Activated naive CD8-positive, alpha-beta T cell treated with anti-CD3 and anti-CD28 coated beads, Interleukin-2, amount 10 ng/mL, durations not matched to agents 7 days and 5 days (primary cell): Measurements from ENCODE around the gene ZNF630. TPM values are rescaled to one million over a fixed set of nuclear protein-coding genes. Genes with fewer than 3 reads are reported as not detected.
"Not testable (repeated sequence)": the region's sequence is repeated elsewhere in the genome, so short reads cannot be mapped to it uniquely, and the experiment has no call there.

Experiments used
- ATAC-seq: fragments of 150-1000 bp; cut with Tn5 transposase; one replicate; pipeline ENCODE4 v1.10.0; 2021; ENCODE audit warnings: low read depth, moderate library complexity
- POLR2A ChIA-PET: fragments of 350-600 bp; sonication (Branson Sonifier 250); formaldehyde crosslinking; loops from one replicate; lab custom pipeline; 2021; ENCODE audit warnings: antibody characterized with exemption; lab: Charles Lee
- DNase-seq: peaks from one replicate; pipeline ENCODE4 v3.0.0; 2021
- H3K27ac Mint-ChIP-seq: one replicate; pipeline ENCODE4 v1.8.0; 2022; ENCODE audit warnings: mild to moderate bottlenecking, mixed read lengths
- H3K27me3 Mint-ChIP-seq: one replicate; pipeline ENCODE4 v1.8.0; 2022; ENCODE audit warnings: mild to moderate bottlenecking, moderate library complexity, mixed read lengths
- H3K36me3 Mint-ChIP-seq: one replicate; pipeline ENCODE4 v1.8.0; 2021; ENCODE audit warnings: mild to moderate bottlenecking, mixed read lengths
- H3K4me1 Mint-ChIP-seq: one replicate; pipeline ENCODE4 v1.8.0; 2021; ENCODE audit warnings: mixed read lengths
- H3K4me3 Mint-ChIP-seq: one replicate; pipeline ENCODE4 v1.8.0; 2022; ENCODE audit warnings: mild to moderate bottlenecking, moderate library complexity, mixed read lengths
- H3K9me3 Mint-ChIP-seq: one replicate; pipeline ENCODE4 v1.8.0; 2021; ENCODE audit warnings: mixed read lengths
- total RNA-seq, 2 experiments: library from RNA; stranded (reverse); gene quantifications; one replicate each; pipeline ENCODE4 v1.2.3, GENCODE V29; 2021

Gene ZNF630
- total RNA-seq = 1 to 10 TPM; 3.7 to 3.8 TPM

DNA sequence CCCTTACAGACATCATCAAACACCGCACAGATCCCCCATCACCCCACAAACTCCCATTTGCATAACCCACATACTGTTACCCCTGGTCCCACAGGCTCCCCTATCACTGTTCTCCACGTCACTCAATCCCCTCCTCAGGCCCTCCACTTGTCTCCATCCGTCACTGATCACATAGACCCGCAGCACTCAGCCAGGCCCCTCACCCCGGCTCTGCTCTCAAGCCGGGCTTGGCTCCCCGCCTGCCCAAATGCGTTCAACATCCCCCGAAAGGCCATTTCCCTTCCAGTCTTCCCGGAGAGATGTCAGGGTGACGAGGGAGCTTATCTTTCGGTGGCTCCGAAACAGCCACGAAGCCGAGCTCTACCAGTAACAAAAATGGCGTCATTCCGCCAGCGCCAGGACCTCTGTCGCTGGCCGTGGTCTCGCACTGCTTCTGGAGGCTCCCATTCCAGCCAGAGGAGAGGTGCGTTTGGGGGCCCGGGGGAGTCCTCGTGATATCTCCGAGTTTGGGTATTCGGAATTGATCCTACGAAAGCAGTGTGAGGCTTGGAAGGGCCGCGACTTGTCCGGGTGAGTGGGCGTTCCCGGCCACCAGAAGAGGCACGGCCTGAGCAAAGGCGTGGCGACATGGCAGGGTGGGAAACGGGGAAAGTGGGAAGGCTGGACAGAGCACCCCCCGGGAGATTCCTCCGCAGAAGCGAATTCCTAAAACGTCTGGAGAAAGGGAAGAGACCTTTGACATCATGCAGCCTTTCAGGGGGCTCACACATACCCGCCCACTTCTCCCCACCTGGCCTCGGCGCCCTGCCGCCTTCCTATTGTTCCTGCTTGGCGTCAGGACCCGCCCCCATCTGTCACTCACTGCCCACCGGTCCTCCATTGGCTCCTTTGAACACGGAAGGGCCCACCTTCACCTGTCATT lies at the start of gene ZNF630:
TSS of gene ZNF630 (minus strand) at position 577 of the 922 bp plus-strand sequence. CDS start 4,754 bp downstream, outside the sequence.
- DNase-seq (peak; percentile 61), ATAC-seq (peak; percentile 88)
- Mint-ChIP-seq H3K27ac (peak within 1 kb of the TSS; percentile 97), H3K4me3 (peak within 1 kb of the TSS; percentile 95), H3K36me3 (peaks cover 5% of the 10 kb centered on the region), H3K27me3 (no peaks in the 10 kb centered on the region), H3K9me3 (no peaks in the 10 kb centered on the region), H3K4me1 (peaks cover 9% of the 10 kb centered on the region)
- POLR2A ChIA-PET = no interaction called here

GRCh38 chrX:48107717-48108116 lies 36.3 kb upstream of the ZNF630 start:
- Mint-ChIP-seq H3K4me1 (no peaks in the 10 kb centered on the region), H3K4me3 (no peak overlapping the region), H3K27me3 (no peaks in the 10 kb centered on the region), H3K36me3 (no peaks in the 10 kb centered on the region), H3K27ac (no peak overlapping the region), H3K9me3 (no peaks in the 10 kb centered on the region)
- POLR2A ChIA-PET = no interaction called here
- DNase-seq = no peak
- ATAC-seq = no peak

DNA sequence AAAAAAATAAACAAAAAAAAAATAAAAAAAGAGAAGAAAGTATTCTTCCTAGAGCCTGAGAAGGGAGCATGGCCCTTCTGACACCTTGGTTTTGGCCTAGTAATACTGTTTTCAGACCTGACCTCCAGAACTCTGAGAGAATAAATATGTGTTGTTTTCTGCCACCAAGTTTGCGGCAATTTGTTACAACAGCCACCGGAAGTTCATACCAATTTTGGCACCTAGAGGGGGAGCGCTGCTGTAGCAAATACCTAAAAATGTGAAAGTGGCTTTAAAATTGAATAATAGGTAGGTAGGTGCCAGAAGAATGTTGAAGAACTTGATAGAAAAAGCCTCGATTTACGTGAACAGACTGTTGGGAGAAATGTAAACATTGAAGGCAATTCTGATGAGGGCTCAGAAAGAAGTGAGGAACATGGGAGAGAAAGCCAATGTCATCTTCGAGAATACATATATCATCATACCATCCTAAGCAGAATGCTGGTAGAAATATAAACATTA lies 31.5 kb upstream of the ZNF630 start:
- no peak overlapping the region for H3K27ac Mint-ChIP-seq
- H3K36me3 Mint-ChIP-seq = no peaks in the 10 kb centered on the region
- no peaks in the 10 kb centered on the region for H3K9me3 Mint-ChIP-seq
- ATAC-seq (no peak), DNase-seq (no peak)
- H3K27me3 Mint-ChIP-seq = no peaks in the 10 kb centered on the region
- POLR2A ChIA-PET = no interaction called here
- H3K4me3 Mint-ChIP-seq = no peak overlapping the region
- no peaks in the 10 kb centered on the region for H3K4me1 Mint-ChIP-seq

GRCh38 chrX:48101443-48101842 lies 30.0 kb upstream of the ZNF630 start:
- no peaks in the 10 kb centered on the region for H3K9me3 Mint-ChIP-seq
- no peaks in the 10 kb centered on the region for H3K4me1 Mint-ChIP-seq
- ATAC-seq (no peak), DNase-seq (no peak)
- H3K4me3 Mint-ChIP-seq = no peak overlapping the region
- H3K27ac Mint-ChIP-seq = no peak overlapping the region
- no peaks in the 10 kb centered on the region for H3K27me3 Mint-ChIP-seq
- no peaks in the 10 kb centered on the region for H3K36me3 Mint-ChIP-seq
- POLR2A ChIA-PET = no interaction called here

GRCh38 chrX:48092558-48092957 lies 21.1 kb upstream of the ZNF630 start:
- POLR2A ChIA-PET, H3K4me1 Mint-ChIP-seq, ATAC-seq: not testable (repeated sequence)

DNA sequence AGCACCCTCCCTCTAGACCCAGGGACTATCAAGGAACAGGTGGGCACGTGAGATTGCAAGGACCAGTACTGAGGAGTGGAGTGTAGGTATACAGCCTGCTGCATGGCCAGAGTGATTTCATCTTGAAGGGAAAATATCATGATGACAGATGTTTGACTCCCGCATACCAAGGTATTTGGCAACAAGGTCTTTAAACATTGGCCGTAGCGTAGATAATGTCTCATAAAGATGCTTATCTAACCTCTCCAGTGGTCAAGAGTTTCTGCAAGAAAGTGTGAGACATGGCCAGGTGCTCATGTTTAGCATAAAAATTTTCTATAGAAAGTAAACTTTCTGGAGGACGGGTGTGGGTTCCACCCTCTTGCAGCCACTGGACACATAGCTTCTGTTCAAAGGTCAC lies 18.7 kb upstream of the ZNF630 start:
- POLR2A ChIA-PET = no interaction called here
- no peaks in the 10 kb centered on the region for H3K9me3 Mint-ChIP-seq
- DNase-seq = no peak
- no peak for ATAC-seq
- H3K4me3 Mint-ChIP-seq = no peak overlapping the region
- H3K4me1 Mint-ChIP-seq = no peaks in the 10 kb centered on the region
- no peak overlapping the region for H3K27ac Mint-ChIP-seq
- H3K36me3 Mint-ChIP-seq = no peaks in the 10 kb centered on the region
- H3K27me3 Mint-ChIP-seq = no peaks in the 10 kb centered on the region

More at GRCh38 chrX:48092558-48092957, 21.1 kb upstream of the ZNF630 start:
- H3K27me3 Mint-ChIP-seq, H3K9me3 Mint-ChIP-seq, H3K4me3 Mint-ChIP-seq, DNase-seq, H3K27ac Mint-ChIP-seq, H3K36me3 Mint-ChIP-seq: not testable (repeated sequence)

- Mint-ChIP-seq H3K27ac (no peak overlapping the region), H3K36me3 (no peaks in the 10 kb centered on the region), H3K27me3 (no peaks in the 10 kb centered on the region), H3K9me3 (no peaks in the 10 kb centered on the region), H3K4me1 (no peaks in the 10 kb centered on the region), H3K4me3 (no peak overlapping the region)
- DNase-seq (no peak), ATAC-seq (no peak)
- POLR2A ChIA-PET = no interaction called here
Measured at GRCh38 chrX:48086082-48086481, 14.6 kb upstream of the ZNF630 start.

GRCh38 chrX:48083706-48084105 lies 12.3 kb upstream of the ZNF630 start:
- H3K36me3 Mint-ChIP-seq = no peaks in the 10 kb centered on the region
- DNase-seq (no peak), ATAC-seq (no peak)
- H3K4me3 Mint-ChIP-seq = no peak overlapping the region
- POLR2A ChIA-PET = no interaction called here
- H3K4me1 Mint-ChIP-seq = no peaks in the 10 kb centered on the region
- no peak overlapping the region for H3K27ac Mint-ChIP-seq
- no peaks in the 10 kb centered on the region for H3K27me3 Mint-ChIP-seq
- no peaks in the 10 kb centered on the region for H3K9me3 Mint-ChIP-seq

GRCh38 chrX:48083212-48083611 lies 11.8 kb upstream of the ZNF630 start:
- no peaks in the 10 kb centered on the region for H3K27me3 Mint-ChIP-seq
- ATAC-seq (peak; percentile 82), DNase-seq (peak; percentile 29)
- H3K9me3 Mint-ChIP-seq = no peaks in the 10 kb centered on the region
- no peak overlapping the region for H3K4me3 Mint-ChIP-seq
- H3K36me3 Mint-ChIP-seq = no peaks in the 10 kb centered on the region
- no peaks in the 10 kb centered on the region for H3K4me1 Mint-ChIP-seq
- POLR2A ChIA-PET = no interaction called here
- no peak overlapping the region for H3K27ac Mint-ChIP-seq

DNA sequence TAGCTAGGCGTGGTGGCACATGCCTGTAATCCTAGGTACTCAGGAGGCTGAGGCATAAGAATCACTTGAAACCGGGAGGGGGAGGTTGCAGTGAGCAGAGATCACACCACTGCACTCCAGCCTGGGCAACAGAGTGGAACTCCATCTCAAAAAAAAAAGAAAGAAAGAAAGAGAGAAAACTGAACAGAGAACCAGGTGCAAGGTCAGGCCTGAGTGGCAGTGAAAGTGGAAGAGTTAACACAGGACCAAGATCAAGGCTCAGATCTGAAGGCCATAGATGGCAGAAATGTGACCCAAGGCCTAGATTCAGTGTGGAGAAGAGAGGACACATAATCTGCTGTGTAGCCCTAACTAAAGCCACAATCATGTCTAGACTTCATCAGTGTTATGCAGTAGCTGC lies 4.9 kb upstream of the ZNF630 start:
- no peak overlapping the region for H3K27ac Mint-ChIP-seq
- H3K36me3 Mint-ChIP-seq = no peaks in the 10 kb centered on the region
- H3K9me3 Mint-ChIP-seq = no peaks in the 10 kb centered on the region
- H3K27me3 Mint-ChIP-seq = no peaks in the 10 kb centered on the region
- POLR2A ChIA-PET = no interaction called here
- H3K4me3 Mint-ChIP-seq = no peak overlapping the region
- no peak for DNase-seq
- no peak for ATAC-seq
- no peaks in the 10 kb centered on the region for H3K4me1 Mint-ChIP-seq

- peak overlapping the region; percentile 97 for H3K27ac Mint-ChIP-seq
- no peak for DNase-seq
- no peaks in the 10 kb centered on the region for H3K27me3 Mint-ChIP-seq
- H3K4me3 Mint-ChIP-seq = peak overlapping the region; percentile 95
- peaks cover 3% of the 10 kb centered on the region for H3K36me3 Mint-ChIP-seq
- POLR2A ChIA-PET = no interaction called here
- peaks cover 9% of the 10 kb centered on the region for H3K4me1 Mint-ChIP-seq
- H3K9me3 Mint-ChIP-seq = no peaks in the 10 kb centered on the region
- no peak for ATAC-seq
Measured at GRCh38 chrX:48071986-48072605, 656 bp upstream of the ZNF630 start.

- no peaks in the 10 kb centered on the region for H3K9me3 Mint-ChIP-seq
- H3K4me1 Mint-ChIP-seq = peaks cover 9% of the 10 kb centered on the region
- H3K4me3 Mint-ChIP-seq = no peak overlapping the region
- no peaks in the 10 kb centered on the region for H3K27me3 Mint-ChIP-seq
- DNase-seq (no peak), ATAC-seq (no peak)
- H3K27ac Mint-ChIP-seq = no peak overlapping the region
- peaks cover 12% of the 10 kb centered on the region for H3K36me3 Mint-ChIP-seq
- POLR2A ChIA-PET = no interaction called here
Measured at GRCh38 chrX:48068096-48068887, 3.1 kb downstream of the ZNF630 start.

DNA sequence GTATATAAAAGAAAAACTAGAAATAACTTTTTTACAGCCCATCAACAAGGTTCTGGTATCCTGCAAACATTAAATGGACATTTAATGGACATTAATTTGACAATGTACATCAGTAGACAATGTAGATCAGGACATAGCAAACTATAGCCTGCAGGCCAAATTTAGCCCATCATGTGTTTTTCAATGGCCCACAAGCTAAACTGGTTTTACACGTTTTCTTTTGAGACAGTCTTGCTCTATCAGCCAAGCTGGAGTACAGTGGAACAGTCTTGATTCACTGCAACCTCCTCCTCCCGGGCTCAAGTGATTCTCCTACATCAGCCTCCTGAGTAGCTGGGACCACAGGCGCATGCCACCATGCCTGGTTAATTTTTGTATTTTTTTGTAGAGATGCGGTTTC lies 7.2 kb downstream of the ZNF630 start:
- peaks cover 44% of the 10 kb centered on the region for H3K36me3 Mint-ChIP-seq
- ATAC-seq = no peak
- no peak overlapping the region for H3K27ac Mint-ChIP-seq
- H3K4me3 Mint-ChIP-seq = no peak overlapping the region
- POLR2A ChIA-PET = no interaction called here
- H3K4me1 Mint-ChIP-seq = peaks cover 2% of the 10 kb centered on the region
- no peaks in the 10 kb centered on the region for H3K27me3 Mint-ChIP-seq
- DNase-seq = no peak
- peaks cover 8% of the 10 kb centered on the region for H3K9me3 Mint-ChIP-seq
